K562 (cell line): ENCODE data around the gene AHI1. TPM values are rescaled to one million over a fixed set of nuclear protein-coding genes. Genes with fewer than 3 reads are reported as not detected.

ENCODE experiments used
- ATAC-seq: fragments of 200-7000 bp; cut with Tn5 transposase; 3 replicates; pipeline ENCODE4 v1.9.1; 2020; ENCODE audit warnings: moderate library complexity
- BruUV-seq: library from RNA; stranded (reverse); fragments of 400-500 nt; replicated peaks from 2 replicates; lab custom pipeline; 2021; lab: Mats Ljungman, UMichigan
- CTCF ChIA-PET: fragments of 300-600 bp; formaldehyde crosslinking; extraction: SDS; loops from one replicate; lab custom pipeline; 2021; ENCODE audit warnings: low intra/inter-chr PET ratio; lab: Yijun Ruan, JAX
- POLR2A ChIA-PET: fragments of 300-600, 350-650 bp; sonication (Branson Sonifier 250); formaldehyde crosslinking; extraction: SDS; loops from one replicate; lab custom pipeline; 2021; ENCODE audit warnings: antibody characterized with exemption, inconsistent platforms; lab: Yijun Ruan, JAX
- DNase-seq, 4 experiments: peaks; one replicate each; pipeline versions ENCODE4 v3.0.0 to v3.0.0-alpha.2; 2011 to 2018; ENCODE audit warnings: low spot score in 3 of 4, mixed read lengths in 3 of 4; ENCODE audit errors: extremely low read depth in 1 of 4
- FAIRE-seq: peaks from 2 replicates; lab custom pipeline; 2011; peaks lifted over from hg19 to GRCh38; lab: Jason Lieb, UNC
- H2AFZ ChIP-seq: 2 replicates; pipeline ENCODE4 v1.6.0; 2011; ENCODE audit warnings: low read depth, low read length, control low read depth, inconsistent platforms
- H3K27ac ChIP-seq: fragments of 200-600 bp; 3 replicates; pipeline ENCODE4 v1.8.0; 2011; ENCODE audit warnings: low read depth, mild to moderate bottlenecking, control low read depth, inconsistent platforms, low read length, moderate library complexity, mixed read lengths; ENCODE audit errors: extremely low read depth
- H3K27me3 ChIP-seq, 2 experiments: fragments of 300-600 bp in 1 of 2; 2 replicates in 1 of 2; 3 replicates in 1 of 2; pipeline versions ENCODE4 v1.6.0 to v1.8.0; 2011; ENCODE audit warnings: inconsistent platforms in 2 of 2, low read length in 2 of 2, mild to moderate bottlenecking in 1 of 2, mixed read lengths in 1 of 2, moderate library complexity in 1 of 2; ENCODE audit not compliant: control insufficient read depth in 2 of 2, insufficient read depth in 2 of 2
- H3K36me3 ChIP-seq: fragments of 300-600 bp; 3 replicates; pipeline ENCODE4 v1.8.0; 2011; ENCODE audit warnings: mild to moderate bottlenecking, low read length, inconsistent platforms; ENCODE audit not compliant: control insufficient read depth, insufficient read depth
- H3K4me1 ChIP-seq, 2 experiments: fragments of 200-600 bp in 1 of 2; replicated peaks in 1 of 2; 2 replicates in 1 of 2; 3 replicates in 1 of 2; pipeline versions ENCODE4 v1.5.1 to v1.8.0; 2011; ENCODE audit warnings: inconsistent platforms in 2 of 2, low read length in 2 of 2, mild to moderate bottlenecking in 1 of 2, mixed read lengths in 1 of 2, moderate library complexity in 1 of 2; ENCODE audit not compliant: control insufficient read depth in 2 of 2, insufficient read depth in 2 of 2
- H3K4me2 ChIP-seq: 2 replicates; pipeline ENCODE4 v1.6.1; 2011; ENCODE audit warnings: low read length, control low read depth, inconsistent platforms, mixed read lengths; ENCODE audit not compliant: insufficient read depth
- H3K4me3 ChIP-seq: fragments of 200-600 bp; sonication (generic), shearing (Covaris generic); 2 replicates; pipeline ENCODE4 v1.5.1; 2016; ENCODE audit warnings: control low read depth, inconsistent platforms
- H3K79me2 ChIP-seq: fragments of 200-600 bp; 3 replicates; pipeline ENCODE4 v1.8.0; 2011; ENCODE audit warnings: low read length, inconsistent platforms; ENCODE audit not compliant: control insufficient read depth, insufficient read depth
- H3K9ac ChIP-seq, 2 experiments: 2 replicates each; pipeline versions ENCODE4 v1.6.0 to v1.6.1; 2011; ENCODE audit warnings: low read depth in 2 of 2, low read length in 2 of 2, control low read depth in 1 of 2, inconsistent platforms in 1 of 2, mild to moderate bottlenecking in 1 of 2, mixed read lengths in 1 of 2; ENCODE audit not compliant: insufficient read depth in 1 of 2
- H3K9me1 ChIP-seq: one replicate; pipeline ENCODE4 v1.6.0; 2011; ENCODE audit warnings: inconsistent platforms, mild to moderate bottlenecking, low read length, moderate library complexity; ENCODE audit not compliant: control insufficient read depth, insufficient read depth
- H3K9me3 ChIP-seq: replicated peaks from 2 replicates; pipeline ENCODE4 v1.5.1; 2011; ENCODE audit warnings: low read depth, low read length, inconsistent platforms; ENCODE audit not compliant: control insufficient read depth, insufficient read depth
- H4K20me1 ChIP-seq: replicated peaks from 2 replicates; pipeline ENCODE4 v1.6.1; 2011; ENCODE audit warnings: low read length, inconsistent platforms, mixed read lengths; ENCODE audit not compliant: control insufficient read depth, insufficient read depth
- ATF1 ChIP-seq, 2 experiments: fragments of 450-650 bp in 1 of 2; IDR thresholded peaks; 2 replicates each; pipeline ENCODE4 v1.6.1; 2016; ENCODE audit warnings: missing compliant biosample characterization in 1 of 2, missing genetic modification characterization in 1 of 2
- ETS1 ChIP-seq: conservative IDR thresholded peaks from 2 replicates; pipeline ENCODE4 v1.6.1; 2011; ENCODE audit warnings: low read depth, mild to moderate bottlenecking, low read length; ENCODE audit not compliant: control insufficient read depth
- PTTG1 ChIP-seq: fragments of 450-650 bp; IDR thresholded peaks from 2 replicates; pipeline ENCODE4 v1.6.1; 2016; ENCODE audit warnings: low read depth, mild to moderate bottlenecking, missing genetic modification characterization, missing compliant biosample characterization
- SREBF2 ChIP-seq: sonication (generic); formaldehyde crosslinking; IDR thresholded peaks from 2 replicates; pipeline ENCODE4 v1.4.0; 2020; ENCODE audit warnings: mild to moderate bottlenecking, missing genetic modification reagents
- TAF1 ChIP-seq: IDR thresholded peaks from 2 replicates; pipeline ENCODE4 v1.6.1; 2011; ENCODE audit warnings: mild to moderate bottlenecking, low read length, moderate library complexity; ENCODE audit not compliant: insufficient read depth, control insufficient read depth, severe bottlenecking; ENCODE audit errors: extremely low read depth
- TFAM ChIP-seq: fragments of 250-450 bp; sonication (Bioruptor Pico); conservative IDR thresholded peaks from 2 replicates; pipeline ENCODE4 v1.5.0; 2021; ENCODE audit warnings: mild to moderate bottlenecking, moderate library complexity
- ZNF212 ChIP-seq: fragments of 450-650 bp; formaldehyde crosslinking; IDR thresholded peaks from 2 replicates; pipeline ENCODE4 v1.4.0; 2020; ENCODE audit warnings: mild to moderate bottlenecking
- ZNF23 ChIP-seq: fragments of 250-450 bp; sonication (Bioruptor Pico); IDR thresholded peaks from 2 replicates; pipeline ENCODE4 v1.4.0; 2020; ENCODE audit warnings: mild to moderate bottlenecking
- ZNF280A ChIP-seq: fragments of 450-650 bp; IDR thresholded peaks from 2 replicates; pipeline ENCODE4 v1.6.1; 2018; ENCODE audit warnings: mild to moderate bottlenecking, low read depth; ENCODE audit not compliant: partially characterized antibody
- ZNF318 ChIP-seq, 2 experiments: fragments of 450-650 bp; IDR thresholded peaks; 2 replicates each; pipeline ENCODE4 v1.6.1; 2016; ENCODE audit warnings: mild to moderate bottlenecking in 2 of 2, borderline replicate concordance in 1 of 2, low read depth in 1 of 2, moderate library complexity in 1 of 2
- WGBS: fragments of 100-300 bp; shearing (Covaris generic); methylation state at CpG from one replicate; pipeline ENCODE4 v1.1.6; 2016; ENCODE audit warnings: low coverage, mixed read lengths; ENCODE audit not compliant: insufficient coverage; ENCODE audit errors: missing lambda C conversion rate; 5-methylcytosine and 5-hydroxymethylcytosine counted together
- in situ Hi-C: fragments of 300-500 bp; cut with MboI; formaldehyde crosslinking; loops from 4 replicates; pipeline ENCODE4 v1.15.0; 2018; ENCODE audit warnings: inconsistent platforms, mixed read lengths
- intact Hi-C: fragments of 100-400 bp; cut with micrococcal nuclease; formaldehyde crosslinking; loops from 2 replicates; pipeline ENCODE4 v1.14.2; 2022
- polyA plus RNA-seq, 8 experiments: library from polyadenylated mRNA; depleted of rRNA in 4 of 8; stranded (reverse) in 5 of 8; unstranded in 3 of 8; fragments of >200 nt; fragmentation: Nextera tagmentation in 2 of 8; fragmentation: Illumina TruSeq in 1 of 8; extraction: Ambion mirVana in 2 of 8; extraction: Trizol in 1 of 8; gene quantifications; 2 replicates each; pipeline versions ENCODE4 v1.2.1 to v1.2.3, GENCODE V29; 2011 to 2014; ENCODE audit warnings: inconsistent platforms in 1 of 8, missing spikeins in 1 of 8
- total RNA-seq, 7 experiments: library from RNA; depleted of rRNA in 6 of 7; stranded (reverse); fragments of >200 nt in 6 of 7; fragmentation: Illumina TruSeq in 2 of 7; extraction: Trizol in 2 of 7; gene quantifications; 2 replicates each; pipeline versions ENCODE4 v1.2.1 to v1.2.3, GENCODE V29; 2011 to 2021; ENCODE audit warnings: low replicate concordance in 1 of 7

The AHI1 gene
- total and polyA plus RNA-seq, 9 of the 15 experiments (the other 6 are each of a cell fraction or from before 2014, with no cell fraction given), result 24.7 to 54.9 (median 32.2) TPM

GRCh38 chr6:135244805-135245204, 252.7 kb downstream of the AHI1 start:
- BruUV-seq, result no TSS peak
- intact Hi-C loops, result no loop called here
- no peak for FAIRE-seq
- Histone ChIP-seq H3K9ac (no peak overlapping the region), H3K36me3 (no peaks in the 10 kb centered on the region), H3K4me3 (no peak overlapping the region), H3K9me3 (no peaks in the 10 kb centered on the region), H3K27me3 (no peaks in the 10 kb centered on the region), H4K20me1 (no peaks in the 10 kb centered on the region), H3K9me1 (no peaks in the 10 kb centered on the region), H3K27ac (no peak overlapping the region), H2AFZ (peak overlapping the region; percentile 58; the same call in 1 of the 2 replicates), H3K4me1 (peaks cover 0 to 3% of the 10 kb centered on the region in 2 experiments; a peak in 1 of 5 replicates), H3K79me2 (no peaks in the 10 kb centered on the region), H3K4me2 (no peak overlapping the region)
- in situ Hi-C loops, result no loop called here
- no peak for DNase-seq
- no peak for ATAC-seq
- 96% methylated on average over 6 of the region's 6 CpGs for WGBS
- CTCF ChIA-PET, result no interaction called here
- POLR2A ChIA-PET, result interaction anchor here (0.8 to 1.4 kb wide), 3 partner anchors 11 to 61 kb away, joined by 3 to 4 read pairs (median 3); no protein-coding TSS in a partner anchor
- TF ChIP-seq TAF1 (no peak), ATF1 (CRISPR knock-in tag; IDR thresholded peaks at IDR 0.05) (no peak), ATF1 (tag; IDR thresholded peaks at IDR 0.05) (no peak), TFAM (no peak), ETS1 (no peak), ZNF23 (CRISPR knock-in tag) (no peak), PTTG1 (tag) (no peak), ZNF280A (no peak), ZNF212 (CRISPR knock-in tag) (no peak), SREBF2 (CRISPR knock-in tag) (no peak), ZNF318 (IDR thresholded peaks at IDR 0.05; ENCODE audit: borderline replicate concordance in 1 of 2, low read depth in 1 of 2) (no peak)
